ENCODE measurements around the gene WWC1.

The WWC1 gene

GRCh38 chr5:168404365-168404764 is 112.9 kb downstream of the WWC1 start:
- Histone ChIP-seq H4K20me1 (ENCODE audit: insufficient read depth, low read length) (no peaks in the 10 kb centered on the region), H3K4me3 (ENCODE audit: low read depth, low read length, poor library complexity, severe bottlenecking) (no peak overlapping the region), H3F3A (ENCODE audit: insufficient read depth, low read length) (no peaks in the 10 kb centered on the region), H3K36me3 (ENCODE audit: insufficient read depth, low read length) (no peaks in the 10 kb centered on the region), H3K79me2 (ENCODE audit: insufficient read depth, low read length) (no peaks in the 10 kb centered on the region), H3K27ac (ENCODE audit: low read depth, low read length, poor library complexity, severe bottlenecking) (no peak overlapping the region), H3K9ac (ENCODE audit: low read length) (no peak overlapping the region), H3K4me1 (ENCODE audit: insufficient read depth, low read length, severe bottlenecking) (no peaks in the 10 kb centered on the region), H2AFZ (ENCODE audit: low read length) (no peak overlapping the region), H3K9me3 (ENCODE audit: low read length) (no peaks in the 10 kb centered on the region), H3K27me3 (ENCODE audit: insufficient read depth, low read length) (no peaks in the 10 kb centered on the region), H3K9me2 (ENCODE audit: low read depth, low read length) (no peaks in the 10 kb centered on the region), H3K4me2 (ENCODE audit: low read length) (no peak overlapping the region)
- TF ChIP-seq CTCF (IDR thresholded peaks at IDR 0.05; ENCODE audit: low read length) (no peak), EZH2 (IDR thresholded peaks at IDR 0.05; ENCODE audit: borderline replicate concordance, low read length) (no peak)

- Histone ChIP-seq H3K9me3 (ENCODE audit: low read length) (no peaks in the 10 kb centered on the region), H4K20me1 (ENCODE audit: insufficient read depth, low read length) (no peaks in the 10 kb centered on the region), H3K27me3 (ENCODE audit: insufficient read depth, low read length) (no peaks in the 10 kb centered on the region), H3K36me3 (ENCODE audit: insufficient read depth, low read length) (no peaks in the 10 kb centered on the region; the same call in 1 of the 2 replicates), H3K9ac (ENCODE audit: low read length) (no peak overlapping the region), H3K4me3 (ENCODE audit: low read depth, low read length, poor library complexity, severe bottlenecking) (no peak overlapping the region), H3K27ac (ENCODE audit: low read depth, low read length, poor library complexity, severe bottlenecking) (no peak overlapping the region), H3K4me1 (ENCODE audit: insufficient read depth, low read length, severe bottlenecking) (no peaks in the 10 kb centered on the region), H3F3A (ENCODE audit: insufficient read depth, low read length) (no peaks in the 10 kb centered on the region), H3K4me2 (ENCODE audit: low read length) (no peak overlapping the region), H3K9me2 (ENCODE audit: low read depth, low read length) (no peaks in the 10 kb centered on the region), H3K79me2 (ENCODE audit: insufficient read depth, low read length) (no peaks in the 10 kb centered on the region), H2AFZ (ENCODE audit: low read length) (no peak overlapping the region)
- TF ChIP-seq EZH2 (IDR thresholded peaks at IDR 0.05; ENCODE audit: borderline replicate concordance, low read length) (no peak), CTCF (IDR thresholded peaks at IDR 0.05; ENCODE audit: low read length) (no peak)
These were observed 115.8 kb downstream of the WWC1 start for GRCh38 chr5:168407211-168407610.

- Histone ChIP-seq H3F3A (ENCODE audit: insufficient read depth, low read length) (no peaks in the 10 kb centered on the region), H3K36me3 (ENCODE audit: insufficient read depth, low read length) (no peaks in the 10 kb centered on the region; the same call in 1 of the 2 replicates), H2AFZ (ENCODE audit: low read length) (no peak overlapping the region), H3K79me2 (ENCODE audit: insufficient read depth, low read length) (no peaks in the 10 kb centered on the region), H3K27ac (ENCODE audit: low read depth, low read length, poor library complexity, severe bottlenecking) (no peak overlapping the region), H3K9ac (ENCODE audit: low read length) (no peak overlapping the region), H4K20me1 (ENCODE audit: insufficient read depth, low read length) (no peaks in the 10 kb centered on the region), H3K9me2 (ENCODE audit: low read depth, low read length) (no peaks in the 10 kb centered on the region), H3K4me2 (ENCODE audit: low read length) (no peak overlapping the region), H3K27me3 (ENCODE audit: insufficient read depth, low read length) (no peaks in the 10 kb centered on the region), H3K4me3 (ENCODE audit: low read depth, low read length, poor library complexity, severe bottlenecking) (no peak overlapping the region), H3K9me3 (ENCODE audit: low read length) (no peaks in the 10 kb centered on the region), H3K4me1 (ENCODE audit: insufficient read depth, low read length, severe bottlenecking) (no peaks in the 10 kb centered on the region)
- TF ChIP-seq EZH2 (IDR thresholded peaks at IDR 0.05; ENCODE audit: borderline replicate concordance, low read length), result no peak
- TF ChIP-seq CTCF (IDR thresholded peaks at IDR 0.05; ENCODE audit: low read length), result no peak
These were observed 117.3 kb downstream of the WWC1 start for GRCh38 chr5:168408561-168409305.
